Transverse colon (tissue), 4 donors: ENCODE results near the gene UBN1.

Source experiments
- EP300 ChIP-seq: sonication (generic); formaldehyde crosslinking; IDR thresholded peaks from one replicate; pipeline ENCODE4 v1.6.1; 2017; ENCODE audit warnings: antibody characterized with exemption, low read depth
- POLR2A ChIP-seq: fragments of 450-650 bp; IDR thresholded peaks from one replicate; pipeline ENCODE4 v1.6.1; 2016; ENCODE audit warnings: antibody characterized with exemption, mild to moderate bottlenecking, moderate library complexity
- POLR2AphosphoS5 ChIP-seq, 3 donors: sonication (generic); formaldehyde crosslinking; IDR thresholded peaks; one replicate each; pipeline ENCODE4 v1.6.1; 2016; ENCODE audit warnings: antibody characterized with exemption in 3 of 3
- TF ChIP-seq, protein P1 (sequence below), 5 experiments: fragments of 200-600 bp in 3 of 5; fragments of 450-650 bp in 2 of 5; sonication (generic) in 3 of 5; IDR thresholded peaks; 1 replicate in 2 of 5; 2 replicates in 3 of 5; pipeline ENCODE4 v1.5.1; 2016 to 2017; ENCODE audit warnings: antibody characterized with exemption in 5 of 5, inconsistent platforms in 3 of 5, mild to moderate bottlenecking in 2 of 5, moderate library complexity in 1 of 5

DNA sequence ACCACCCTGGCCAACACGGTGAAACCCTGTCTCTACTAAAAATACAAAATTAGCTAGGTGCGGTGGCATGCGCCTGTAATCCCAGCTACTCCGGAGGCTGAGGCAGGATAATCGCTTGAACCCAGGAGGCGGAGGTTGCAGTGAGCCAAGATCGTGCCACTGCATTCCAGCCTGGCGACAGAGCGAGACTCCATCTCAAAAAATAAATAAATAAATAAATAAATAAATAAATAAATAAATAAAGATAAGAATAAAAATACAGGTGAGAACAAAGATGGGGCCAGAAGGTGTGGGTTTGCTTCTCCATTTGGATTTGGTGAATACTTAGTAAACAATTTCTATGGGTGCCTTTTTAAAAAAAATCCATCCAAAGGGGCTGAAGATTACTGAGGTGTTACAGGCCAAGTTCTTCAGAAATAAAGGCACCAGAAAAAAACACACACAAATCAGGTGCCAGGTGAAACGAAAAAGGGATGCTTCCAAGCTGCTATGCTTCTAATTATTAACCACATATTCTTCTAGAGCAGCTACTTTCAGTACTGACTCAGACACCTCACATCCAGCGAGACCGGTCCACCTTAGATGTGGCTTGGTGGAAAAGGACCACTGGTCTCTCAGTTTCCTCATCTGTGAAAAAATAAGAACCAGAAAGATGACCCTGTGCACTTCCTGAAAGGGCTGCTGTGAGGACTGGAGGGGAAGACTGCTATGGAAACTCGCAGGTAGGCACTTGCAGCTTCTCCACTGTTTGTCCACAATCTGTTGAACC is 9.4 kb upstream of the UBN1 start:
- TF ChIP-seq, protein P1, sequence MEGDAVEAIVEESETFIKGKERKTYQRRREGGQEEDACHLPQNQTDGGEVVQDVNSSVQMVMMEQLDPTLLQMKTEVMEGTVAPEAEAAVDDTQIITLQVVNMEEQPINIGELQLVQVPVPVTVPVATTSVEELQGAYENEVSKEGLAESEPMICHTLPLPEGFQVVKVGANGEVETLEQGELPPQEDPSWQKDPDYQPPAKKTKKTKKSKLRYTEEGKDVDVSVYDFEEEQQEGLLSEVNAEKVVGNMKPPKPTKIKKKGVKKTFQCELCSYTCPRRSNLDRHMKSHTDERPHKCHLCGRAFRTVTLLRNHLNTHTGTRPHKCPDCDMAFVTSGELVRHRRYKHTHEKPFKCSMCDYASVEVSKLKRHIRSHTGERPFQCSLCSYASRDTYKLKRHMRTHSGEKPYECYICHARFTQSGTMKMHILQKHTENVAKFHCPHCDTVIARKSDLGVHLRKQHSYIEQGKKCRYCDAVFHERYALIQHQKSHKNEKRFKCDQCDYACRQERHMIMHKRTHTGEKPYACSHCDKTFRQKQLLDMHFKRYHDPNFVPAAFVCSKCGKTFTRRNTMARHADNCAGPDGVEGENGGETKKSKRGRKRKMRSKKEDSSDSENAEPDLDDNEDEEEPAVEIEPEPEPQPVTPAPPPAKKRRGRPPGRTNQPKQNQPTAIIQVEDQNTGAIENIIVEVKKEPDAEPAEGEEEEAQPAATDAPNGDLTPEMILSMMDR (IDR thresholded peaks at IDR 0.05): no peak
- TF ChIP-seq EP300 (no peak), POLR2A (no peak), POLR2AphosphoS5 (IDR thresholded peaks at IDR 0.05) (no peak)
